ENCODE data around the gene KLHL18.

DNA sequence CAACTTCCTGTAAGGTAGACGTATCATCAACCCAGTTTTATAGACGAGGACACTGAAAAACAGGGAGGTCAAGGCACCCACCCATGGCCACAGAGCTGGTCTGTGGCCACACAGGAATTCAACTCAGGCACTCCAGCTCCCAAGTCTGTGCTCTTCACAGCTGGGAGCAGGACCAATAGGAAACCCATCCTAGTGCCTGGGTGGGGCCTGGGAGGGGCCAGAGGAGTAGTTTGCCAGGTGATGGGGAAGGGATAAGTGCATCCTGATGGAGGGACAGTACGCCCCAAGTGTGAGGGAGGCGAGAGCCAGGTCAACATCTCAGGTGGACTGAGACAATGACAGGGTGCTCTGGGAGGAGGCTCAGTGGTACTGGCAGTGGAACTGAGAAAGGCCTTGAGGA is 22.1 kb upstream of the KLHL18 start:
- TF ChIP-seq, protein P1, sequence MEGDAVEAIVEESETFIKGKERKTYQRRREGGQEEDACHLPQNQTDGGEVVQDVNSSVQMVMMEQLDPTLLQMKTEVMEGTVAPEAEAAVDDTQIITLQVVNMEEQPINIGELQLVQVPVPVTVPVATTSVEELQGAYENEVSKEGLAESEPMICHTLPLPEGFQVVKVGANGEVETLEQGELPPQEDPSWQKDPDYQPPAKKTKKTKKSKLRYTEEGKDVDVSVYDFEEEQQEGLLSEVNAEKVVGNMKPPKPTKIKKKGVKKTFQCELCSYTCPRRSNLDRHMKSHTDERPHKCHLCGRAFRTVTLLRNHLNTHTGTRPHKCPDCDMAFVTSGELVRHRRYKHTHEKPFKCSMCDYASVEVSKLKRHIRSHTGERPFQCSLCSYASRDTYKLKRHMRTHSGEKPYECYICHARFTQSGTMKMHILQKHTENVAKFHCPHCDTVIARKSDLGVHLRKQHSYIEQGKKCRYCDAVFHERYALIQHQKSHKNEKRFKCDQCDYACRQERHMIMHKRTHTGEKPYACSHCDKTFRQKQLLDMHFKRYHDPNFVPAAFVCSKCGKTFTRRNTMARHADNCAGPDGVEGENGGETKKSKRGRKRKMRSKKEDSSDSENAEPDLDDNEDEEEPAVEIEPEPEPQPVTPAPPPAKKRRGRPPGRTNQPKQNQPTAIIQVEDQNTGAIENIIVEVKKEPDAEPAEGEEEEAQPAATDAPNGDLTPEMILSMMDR (IDR thresholded peaks at IDR 0.05; ENCODE audit: low read depth, low read length, missing input control): no peak
- TF ChIP-seq HNF4G (IDR thresholded peaks at IDR 0.05) (no peak), JUND (IDR thresholded peaks at IDR 0.05) (no peak), TAF1 (conservative IDR thresholded peaks at IDR 0.05) (no peak), EGR1 (IDR thresholded peaks at IDR 0.05; ENCODE audit: low read depth in 2 of 2) (no peak), RAD21 (IDR thresholded peaks at IDR 0.05) (no peak), FOXA1 (IDR thresholded peaks at IDR 0.05) (no peak), SP1 (IDR thresholded peaks at IDR 0.05) (no peak), GABPA (IDR thresholded peaks at IDR 0.05 in 1 of 2, conservative IDR thresholded peaks at IDR 0.05 in 1 of 2) (no peak), RXRA (IDR thresholded peaks at IDR 0.05) (no peak)
- TF ChIP-seq, protein P2, sequence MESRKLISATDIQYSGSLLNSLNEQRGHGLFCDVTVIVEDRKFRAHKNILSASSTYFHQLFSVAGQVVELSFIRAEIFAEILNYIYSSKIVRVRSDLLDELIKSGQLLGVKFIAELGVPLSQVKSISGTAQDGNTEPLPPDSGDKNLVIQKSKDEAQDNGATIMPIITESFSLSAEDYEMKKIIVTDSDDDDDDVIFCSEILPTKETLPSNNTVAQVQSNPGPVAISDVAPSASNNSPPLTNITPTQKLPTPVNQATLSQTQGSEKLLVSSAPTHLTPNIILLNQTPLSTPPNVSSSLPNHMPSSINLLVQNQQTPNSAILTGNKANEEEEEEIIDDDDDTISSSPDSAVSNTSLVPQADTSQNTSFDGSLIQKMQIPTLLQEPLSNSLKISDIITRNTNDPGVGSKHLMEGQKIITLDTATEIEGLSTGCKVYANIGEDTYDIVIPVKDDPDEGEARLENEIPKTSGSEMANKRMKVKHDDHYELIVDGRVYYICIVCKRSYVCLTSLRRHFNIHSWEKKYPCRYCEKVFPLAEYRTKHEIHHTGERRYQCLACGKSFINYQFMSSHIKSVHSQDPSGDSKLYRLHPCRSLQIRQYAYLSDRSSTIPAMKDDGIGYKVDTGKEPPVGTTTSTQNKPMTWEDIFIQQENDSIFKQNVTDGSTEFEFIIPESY (IDR thresholded peaks at IDR 0.05): no peak
- TF ChIP-seq, protein P3, sequence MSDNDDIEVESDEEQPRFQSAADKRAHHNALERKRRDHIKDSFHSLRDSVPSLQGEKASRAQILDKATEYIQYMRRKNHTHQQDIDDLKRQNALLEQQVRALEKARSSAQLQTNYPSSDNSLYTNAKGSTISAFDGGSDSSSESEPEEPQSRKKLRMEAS (IDR thresholded peaks at IDR 0.05): no peak
- TF ChIP-seq, protein P4, sequence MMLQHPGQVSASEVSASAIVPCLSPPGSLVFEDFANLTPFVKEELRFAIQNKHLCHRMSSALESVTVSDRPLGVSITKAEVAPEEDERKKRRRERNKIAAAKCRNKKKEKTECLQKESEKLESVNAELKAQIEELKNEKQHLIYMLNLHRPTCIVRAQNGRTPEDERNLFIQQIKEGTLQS (IDR thresholded peaks at IDR 0.05): no peak
- TF ChIP-seq, protein P5, sequence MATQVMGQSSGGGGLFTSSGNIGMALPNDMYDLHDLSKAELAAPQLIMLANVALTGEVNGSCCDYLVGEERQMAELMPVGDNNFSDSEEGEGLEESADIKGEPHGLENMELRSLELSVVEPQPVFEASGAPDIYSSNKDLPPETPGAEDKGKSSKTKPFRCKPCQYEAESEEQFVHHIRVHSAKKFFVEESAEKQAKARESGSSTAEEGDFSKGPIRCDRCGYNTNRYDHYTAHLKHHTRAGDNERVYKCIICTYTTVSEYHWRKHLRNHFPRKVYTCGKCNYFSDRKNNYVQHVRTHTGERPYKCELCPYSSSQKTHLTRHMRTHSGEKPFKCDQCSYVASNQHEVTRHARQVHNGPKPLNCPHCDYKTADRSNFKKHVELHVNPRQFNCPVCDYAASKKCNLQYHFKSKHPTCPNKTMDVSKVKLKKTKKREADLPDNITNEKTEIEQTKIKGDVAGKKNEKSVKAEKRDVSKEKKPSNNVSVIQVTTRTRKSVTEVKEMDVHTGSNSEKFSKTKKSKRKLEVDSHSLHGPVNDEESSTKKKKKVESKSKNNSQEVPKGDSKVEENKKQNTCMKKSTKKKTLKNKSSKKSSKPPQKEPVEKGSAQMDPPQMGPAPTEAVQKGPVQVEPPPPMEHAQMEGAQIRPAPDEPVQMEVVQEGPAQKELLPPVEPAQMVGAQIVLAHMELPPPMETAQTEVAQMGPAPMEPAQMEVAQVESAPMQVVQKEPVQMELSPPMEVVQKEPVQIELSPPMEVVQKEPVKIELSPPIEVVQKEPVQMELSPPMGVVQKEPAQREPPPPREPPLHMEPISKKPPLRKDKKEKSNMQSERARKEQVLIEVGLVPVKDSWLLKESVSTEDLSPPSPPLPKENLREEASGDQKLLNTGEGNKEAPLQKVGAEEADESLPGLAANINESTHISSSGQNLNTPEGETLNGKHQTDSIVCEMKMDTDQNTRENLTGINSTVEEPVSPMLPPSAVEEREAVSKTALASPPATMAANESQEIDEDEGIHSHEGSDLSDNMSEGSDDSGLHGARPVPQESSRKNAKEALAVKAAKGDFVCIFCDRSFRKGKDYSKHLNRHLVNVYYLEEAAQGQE (IDR thresholded peaks at IDR 0.05): no peak

Data from liver (tissue), 3 donors.